ENCODE measurements around the gene RNU7-1.
A peak's percentile ranks its signal among the peaks of the same experiment; 100 is the strongest.

RNU7-1 gene

DNA sequence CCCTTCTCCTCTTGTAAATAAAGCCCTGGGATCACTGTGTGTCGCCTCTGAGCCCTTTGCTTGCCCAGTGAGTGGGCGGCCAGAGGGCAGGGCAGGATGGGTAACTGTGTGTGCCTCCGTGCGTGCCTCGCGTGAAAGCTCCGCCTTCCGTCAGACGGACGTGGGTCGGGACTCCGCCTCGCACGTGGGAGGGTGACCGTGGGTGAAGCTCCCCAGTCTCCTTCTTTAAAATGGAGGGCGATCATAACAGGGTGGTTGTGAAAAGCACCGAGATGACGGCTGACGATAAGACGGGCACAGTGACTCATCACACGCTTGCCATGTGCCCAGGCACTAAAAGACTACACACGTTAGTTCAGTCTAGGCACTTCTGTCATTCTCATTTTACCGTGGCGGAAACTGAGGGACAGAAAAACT, 17.7 kb downstream of the RNU7-1 start:
- Histone ChIP-seq H3K4ac (ENCODE audit: low read length) (no peak overlapping the region), H3K18ac (ENCODE audit: low read length) (peak overlapping the region; percentile 13), H3K36me3 (replicated peaks in 1 of 2; ENCODE audit: control insufficient read depth in 2 of 2, insufficient read depth in 2 of 2, low read length in 2 of 2) (peaks cover 7 to 23% of the 10 kb centered on the region in 2 donors), H2BK120ac (ENCODE audit: low read depth, low read length) (no peak overlapping the region), H3K4me3 (ENCODE audit: low read length in 2 of 2) (no peak overlapping the region), H3K4me1 (ENCODE audit: control insufficient read depth in 2 of 2, insufficient read depth in 1 of 2, low read depth in 1 of 2, low read length in 2 of 2) (peaks cover 15 to 23% of the 10 kb centered on the region in 2 donors), H2AFZ (ENCODE audit: low read length) (peak overlapping the region; percentile 86), H3K23ac (ENCODE audit: low read depth, low read length, poor library complexity) (peak overlapping the region; percentile 32), H3K14ac (ENCODE audit: low read length) (no peak overlapping the region), H3K27me3 (ENCODE audit: control insufficient read depth in 3 of 3, insufficient read depth in 3 of 3, low read depth in 1 of 3, low read length in 3 of 3) (no peaks in the 10 kb centered on the region), H3K79me1 (ENCODE audit: low read depth, low read length) (no peaks in the 10 kb centered on the region), H3K9ac (ENCODE audit: low read depth, low read length, poor library complexity) (peak overlapping the region; percentile 33), H2BK5ac (ENCODE audit: low read length) (no peak overlapping the region), H2BK15ac (ENCODE audit: low read length) (peak overlapping the region; percentile 4), H3K4me2 (ENCODE audit: insufficient read depth, low read length, poor library complexity, severe bottlenecking) (no peak overlapping the region), H2AK5ac (ENCODE audit: low read depth, low read length) (peak overlapping the region; percentile 2), H4K8ac (ENCODE audit: low read depth, low read length) (no peak overlapping the region), H3K9me3 (replicated peaks in 1 of 2; ENCODE audit: control insufficient read depth in 2 of 2, insufficient read depth in 1 of 2, low read depth in 1 of 2, low read length in 2 of 2) (no peaks in the 10 kb centered on the region), H3K27ac (replicated peaks; ENCODE audit: low read length) (peak overlapping the region; percentile 48), H4K91ac (ENCODE audit: low read depth, low read length, poor library complexity) (peak overlapping the region; percentile 16), H2BK12ac (ENCODE audit: low read length) (peak overlapping the region; percentile 25)
- WGBS, 2 donors (ENCODE audit: extremely low coverage in 2 of 2, insufficient read length in 2 of 2, insufficient replicate concordance in 1 of 2) = no CpG with 5 or more reads among the region's 24 CpGs
- no peak for DNase-seq (ENCODE audit: low spot score)

DNA sequence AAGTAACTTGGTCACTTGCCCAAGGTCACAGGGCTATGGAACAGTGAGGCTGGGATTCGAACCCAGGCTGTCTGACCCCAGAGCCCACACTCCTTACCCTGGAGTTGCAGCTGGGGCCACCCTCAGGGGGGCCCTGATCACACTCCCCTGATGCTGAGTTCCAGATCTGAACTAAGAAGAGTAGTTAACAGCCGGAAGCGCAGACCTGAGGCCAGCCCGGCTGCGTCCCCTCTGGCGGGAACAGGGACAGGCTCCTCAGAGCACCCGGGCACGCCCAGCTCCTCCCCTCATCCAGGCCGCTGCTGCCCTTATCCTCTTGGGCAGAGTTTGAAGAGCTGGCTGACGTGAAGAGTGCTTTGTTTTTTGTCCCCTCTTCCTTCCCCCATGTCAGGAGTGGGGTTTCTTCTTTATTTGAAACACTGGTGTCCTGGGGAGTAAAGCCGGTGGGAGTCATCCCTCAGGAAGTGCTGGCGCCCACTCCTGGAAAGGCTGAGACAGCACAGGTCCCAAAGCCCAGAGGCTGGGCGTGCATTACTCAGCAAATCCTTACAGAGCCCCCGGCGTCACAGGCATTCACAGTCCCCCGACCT, 18.2 kb downstream of the RNU7-1 start:
- Histone ChIP-seq H3K9ac (ENCODE audit: low read depth, low read length, poor library complexity) (peak overlapping the region; percentile 33), H3K14ac (ENCODE audit: low read length) (no peak overlapping the region), H4K91ac (ENCODE audit: low read depth, low read length, poor library complexity) (peak overlapping the region; percentile 16), H3K27me3 (ENCODE audit: control insufficient read depth in 3 of 3, insufficient read depth in 3 of 3, low read depth in 1 of 3, low read length in 3 of 3) (no peaks in the 10 kb centered on the region), H2BK5ac (ENCODE audit: low read length) (no peak overlapping the region), H3K23ac (ENCODE audit: low read depth, low read length, poor library complexity) (no peak overlapping the region), H3K36me3 (replicated peaks in 1 of 2; ENCODE audit: control insufficient read depth in 2 of 2, insufficient read depth in 2 of 2, low read length in 2 of 2) (peaks cover 10 to 27% of the 10 kb centered on the region in 2 donors), H3K18ac (ENCODE audit: low read length) (peak overlapping the region; percentile 3), H3K9me3 (replicated peaks in 1 of 2; ENCODE audit: control insufficient read depth in 2 of 2, insufficient read depth in 1 of 2, low read depth in 1 of 2, low read length in 2 of 2) (no peaks in the 10 kb centered on the region), H3K4ac (ENCODE audit: low read length) (no peak overlapping the region), H2BK15ac (ENCODE audit: low read length) (no peak overlapping the region), H2AFZ (ENCODE audit: low read length) (peak overlapping the region; percentile 86), H3K79me1 (ENCODE audit: low read depth, low read length) (no peaks in the 10 kb centered on the region), H2BK12ac (ENCODE audit: low read length) (no peak overlapping the region), H3K4me2 (ENCODE audit: insufficient read depth, low read length, poor library complexity, severe bottlenecking) (peak overlapping the region; percentile 38), H3K4me3 (ENCODE audit: low read length in 2 of 2) (no peak overlapping the region), H2BK120ac (ENCODE audit: low read depth, low read length) (no peak overlapping the region), H3K27ac (replicated peaks; ENCODE audit: low read length) (peak overlapping the region; percentile 48), H4K8ac (ENCODE audit: low read depth, low read length) (no peak overlapping the region), H3K4me1 (ENCODE audit: control insufficient read depth in 2 of 2, insufficient read depth in 1 of 2, low read depth in 1 of 2, low read length in 2 of 2) (peaks cover 15 to 23% of the 10 kb centered on the region in 2 donors), H2AK5ac (ENCODE audit: low read depth, low read length) (no peak overlapping the region)
- WGBS, 2 donors (ENCODE audit: extremely low coverage in 2 of 2, insufficient read length in 2 of 2, insufficient replicate concordance in 1 of 2) = no CpG with 5 or more reads among the region's 16 CpGs
- DNase-seq (ENCODE audit: low spot score) = peak; percentile 72

- peak overlapping the region; percentile 70 for H3K23ac ChIP-seq (ENCODE audit: low read depth, low read length, poor library complexity)
- H2AFZ ChIP-seq (ENCODE audit: low read length) = peak overlapping the region; percentile 86
- H3K4me2 ChIP-seq (ENCODE audit: insufficient read depth, low read length, poor library complexity, severe bottlenecking) = no peak overlapping the region
- no peaks in the 10 kb centered on the region for H3K27me3 ChIP-seq (ENCODE audit: control insufficient read depth in 3 of 3, insufficient read depth in 3 of 3, low read depth in 1 of 3, low read length in 3 of 3)
- peak overlapping the region; percentile 99 for H3K18ac ChIP-seq (ENCODE audit: low read length)
- peaks cover 15 to 23% of the 10 kb centered on the region in 2 donors for H3K4me1 ChIP-seq (ENCODE audit: control insufficient read depth in 2 of 2, insufficient read depth in 1 of 2, low read depth in 1 of 2, low read length in 2 of 2)
- peak overlapping the region; percentile 83 for H2BK120ac ChIP-seq (ENCODE audit: low read depth, low read length)
- peak overlapping the region in 1 of 2 donors; percentile 41 for H3K4me3 ChIP-seq (ENCODE audit: low read length in 2 of 2)
- H3K36me3 ChIP-seq (replicated peaks in 1 of 2; ENCODE audit: control insufficient read depth in 2 of 2, insufficient read depth in 2 of 2, low read length in 2 of 2) = peaks cover 15 to 34% of the 10 kb centered on the region in 2 donors
- H4K8ac ChIP-seq (ENCODE audit: low read depth, low read length) = peak overlapping the region; percentile 52
- peak overlapping the region; percentile 79 for H4K91ac ChIP-seq (ENCODE audit: low read depth, low read length, poor library complexity)
- H3K9ac ChIP-seq (ENCODE audit: low read depth, low read length, poor library complexity) = peak overlapping the region; percentile 56
- peak overlapping the region; percentile 98 for H2BK15ac ChIP-seq (ENCODE audit: low read length)
- peak overlapping the region; percentile 78 for H3K14ac ChIP-seq (ENCODE audit: low read length)
- H3K79me1 ChIP-seq (ENCODE audit: low read depth, low read length) = no peaks in the 10 kb centered on the region
- H3K9me3 ChIP-seq (replicated peaks in 1 of 2; ENCODE audit: control insufficient read depth in 2 of 2, insufficient read depth in 1 of 2, low read depth in 1 of 2, low read length in 2 of 2) = no peaks in the 10 kb centered on the region
- DNase-seq (ENCODE audit: low spot score) = no peak
- peak overlapping the region; percentile 90 for H2BK12ac ChIP-seq (ENCODE audit: low read length)
- WGBS, 2 donors (ENCODE audit: extremely low coverage in 2 of 2, insufficient read length in 2 of 2, insufficient replicate concordance in 1 of 2) = no CpG with 5 or more reads among the region's 25 CpGs
- H2AK5ac ChIP-seq (ENCODE audit: low read depth, low read length) = peak overlapping the region; percentile 98
- peak overlapping the region; percentile 67 for H2BK5ac ChIP-seq (ENCODE audit: low read length)
- H3K4ac ChIP-seq (ENCODE audit: low read length) = peak overlapping the region; percentile 77
- H3K27ac ChIP-seq (replicated peaks; ENCODE audit: low read length) = peak overlapping the region; percentile 47
Observed at GRCh38 chr12:6962285-6963015, 18.8 kb downstream of the RNU7-1 start.

Data from neuronal stem cell (in vitro differentiated cells).